Neural progenitor cell (in vitro differentiated cells): ENCODE data around the gene SLC11A1.

Experiments used
- CTCF ChIP-seq: fragments of 200-600 bp; sonication (generic); IDR thresholded peaks from 2 replicates; pipeline ENCODE4 v1.5.1; 2017; ENCODE audit warnings: antibody characterized with exemption, mild to moderate bottlenecking
- EZH2phosphoT487 ChIP-seq: fragments of 200-600 bp; sonication (generic); IDR thresholded peaks from 2 replicates; pipeline ENCODE4 v1.6.1; 2017; ENCODE audit warnings: antibody characterized with exemption

GRCh38 chr2:218406949-218407618, 25.0 kb downstream of the SLC11A1 start:
- TF ChIP-seq CTCF (no peak), EZH2phosphoT487 (no peak)
